ENCODE measurements around the gene SGCD.
"Not testable (repeated sequence)": the region's sequence is repeated elsewhere in the genome, so short reads cannot be mapped to it uniquely, and the experiment has no call there.

SGCD gene

DNA sequence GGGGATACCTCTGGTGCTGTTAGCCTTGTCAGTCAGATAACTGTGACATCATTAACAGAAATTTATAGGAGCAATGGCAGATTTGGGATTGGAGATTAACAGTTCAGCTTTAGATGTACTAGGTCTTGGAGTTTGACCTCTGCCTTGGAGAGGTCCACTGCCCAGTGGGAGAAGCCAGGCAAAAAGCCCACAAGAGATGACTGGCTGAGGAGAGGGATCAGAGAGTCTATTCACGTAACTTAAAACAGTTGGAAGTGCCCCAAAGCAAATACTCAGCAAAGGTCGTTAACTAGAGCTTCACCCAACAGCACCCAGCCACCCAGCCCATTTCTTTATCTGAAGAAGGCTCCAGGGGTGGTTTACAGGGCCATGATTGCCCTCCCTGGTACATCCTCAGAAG is 290.5 kb downstream of the SGCD start:
- in situ Hi-C loops (cut with MboI; ENCODE audit: low sequenced_read_pairs): no loop called here

DNA sequence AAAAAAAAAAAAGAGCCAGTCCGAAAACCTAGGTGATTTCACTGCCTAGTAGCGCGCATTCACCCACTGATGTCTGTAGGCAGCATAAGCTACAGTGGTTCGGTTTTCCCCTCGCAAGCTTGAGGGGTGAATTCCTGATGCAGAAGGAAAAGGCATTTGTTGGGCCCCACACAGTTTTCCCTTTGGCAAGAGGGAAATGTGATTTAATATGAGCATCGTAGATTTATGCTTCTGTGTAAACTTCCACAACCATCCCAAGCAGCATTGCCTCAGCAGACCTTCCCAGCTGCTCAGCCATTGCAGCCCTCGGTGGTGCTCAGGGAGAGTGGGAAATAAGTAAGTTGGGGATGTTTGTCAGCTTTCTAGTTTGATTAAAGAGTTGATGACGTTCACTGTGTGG is 291.6 kb downstream of the SGCD start:
- in situ Hi-C loops (cut with MboI; ENCODE audit: low sequenced_read_pairs): no loop called here

DNA sequence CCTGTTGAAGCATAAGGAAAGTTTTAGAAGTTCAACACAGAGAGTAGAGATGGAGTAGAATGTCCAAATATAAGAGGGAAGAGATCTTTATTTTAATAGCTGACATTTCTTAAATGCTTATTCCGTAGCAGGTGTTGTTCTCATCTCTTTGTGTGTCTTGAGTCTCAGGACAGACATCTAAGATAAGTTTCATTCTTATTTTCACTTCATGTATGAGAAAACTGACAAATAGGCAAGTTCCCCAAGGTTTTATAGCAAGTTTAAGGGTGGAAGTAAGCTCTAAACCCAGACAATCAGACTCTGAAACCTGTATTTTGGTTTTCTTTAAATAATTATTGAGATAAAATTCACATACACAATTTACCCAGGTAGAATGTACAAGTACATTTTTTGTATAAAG is 294.8 kb downstream of the SGCD start:
- in situ Hi-C loops (cut with MboI; ENCODE audit: low sequenced_read_pairs): no loop called here

DNA sequence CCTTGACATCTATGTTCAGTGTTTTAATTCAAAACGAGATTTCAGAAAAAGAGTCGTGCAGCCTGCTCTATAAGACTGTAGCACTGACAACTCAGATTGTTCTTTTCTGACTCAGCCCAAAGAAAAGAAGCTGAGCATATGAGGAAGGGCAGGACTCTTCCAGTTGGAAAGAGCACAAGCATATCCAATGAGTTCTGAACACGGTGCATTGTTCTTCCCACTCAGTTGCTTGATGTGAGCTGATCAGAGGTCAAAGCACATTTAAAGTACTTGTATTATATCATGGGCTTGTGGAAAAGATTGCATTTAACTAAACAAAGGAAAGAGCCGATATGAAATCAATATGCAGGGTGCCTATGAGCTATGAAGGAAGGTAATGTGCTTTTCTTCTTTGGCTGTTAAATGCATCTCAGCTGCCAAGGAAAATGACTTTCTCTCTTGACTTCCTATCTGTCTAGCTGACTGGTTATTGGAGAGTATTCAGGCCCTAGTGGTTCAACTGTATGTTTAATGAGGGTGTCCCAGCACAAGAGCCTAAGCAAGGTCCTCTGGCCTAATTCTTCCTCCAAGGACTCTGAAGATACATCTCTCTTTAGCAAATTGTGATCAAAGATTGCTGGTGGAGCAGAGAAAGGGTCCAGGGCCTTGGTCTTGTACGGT is 296.5 kb downstream of the SGCD start:
- in situ Hi-C loops (cut with MboI; ENCODE audit: low sequenced_read_pairs): no loop called here

DNA sequence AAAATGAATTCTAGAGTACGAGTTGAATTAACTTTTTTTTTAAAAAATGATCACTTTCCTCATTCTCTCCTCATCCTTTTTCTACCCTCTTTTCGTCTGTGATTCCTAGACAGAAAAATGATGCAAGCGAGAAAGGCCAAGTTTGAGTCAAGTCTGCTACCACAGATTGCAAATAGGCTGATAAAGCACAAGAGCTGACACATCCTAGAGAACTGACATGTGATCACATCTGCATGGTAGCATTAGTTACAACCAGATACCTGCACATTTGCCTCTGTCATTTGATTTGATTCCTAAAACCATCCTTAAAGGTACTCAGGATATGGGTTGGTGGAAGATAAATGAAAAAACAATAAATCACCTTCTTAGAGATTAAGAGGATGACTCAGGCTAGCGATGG is 297.7 kb downstream of the SGCD start:
- in situ Hi-C loops (cut with MboI; ENCODE audit: low sequenced_read_pairs): no loop called here

DNA sequence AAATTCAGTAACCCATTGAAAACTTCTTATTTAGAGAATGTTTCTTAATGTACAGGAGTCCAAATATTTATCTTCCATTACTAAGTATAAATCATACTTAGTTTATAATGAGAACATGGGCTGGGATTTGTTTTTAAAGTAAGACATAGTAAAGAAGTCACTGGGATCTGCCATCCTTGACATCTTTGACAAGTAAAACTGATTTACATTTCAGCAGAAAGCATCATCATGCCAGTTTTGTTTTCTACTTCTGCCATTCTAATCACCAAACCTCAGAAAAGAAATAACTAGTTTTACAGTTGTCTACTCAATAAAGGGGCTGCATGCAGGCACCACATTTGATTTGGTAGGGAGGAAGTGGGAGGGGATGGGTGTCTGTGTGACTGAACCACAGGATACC is 301.5 kb downstream of the SGCD start:
- in situ Hi-C loops (cut with MboI; ENCODE audit: low sequenced_read_pairs): no loop called here

DNA sequence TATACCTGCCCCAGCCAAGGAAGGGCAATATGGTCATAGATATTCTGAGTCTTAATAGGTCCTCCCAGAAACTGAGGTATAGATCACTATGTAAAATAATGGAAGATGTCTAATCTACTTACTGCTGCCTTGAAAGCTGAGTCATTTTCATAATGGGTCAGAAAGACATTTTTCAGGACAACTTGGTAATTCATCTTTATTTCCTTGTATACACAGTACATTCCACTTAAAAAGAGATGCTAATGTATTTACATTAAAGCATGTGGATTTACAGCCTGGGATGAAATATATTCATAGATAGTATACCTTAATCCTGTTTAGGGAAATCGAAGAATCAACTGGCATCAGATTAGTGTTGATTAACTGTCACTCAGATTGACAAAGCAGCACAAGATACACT is 304.0 kb downstream of the SGCD start:
- in situ Hi-C loops (cut with MboI; ENCODE audit: low sequenced_read_pairs): no loop called here

DNA sequence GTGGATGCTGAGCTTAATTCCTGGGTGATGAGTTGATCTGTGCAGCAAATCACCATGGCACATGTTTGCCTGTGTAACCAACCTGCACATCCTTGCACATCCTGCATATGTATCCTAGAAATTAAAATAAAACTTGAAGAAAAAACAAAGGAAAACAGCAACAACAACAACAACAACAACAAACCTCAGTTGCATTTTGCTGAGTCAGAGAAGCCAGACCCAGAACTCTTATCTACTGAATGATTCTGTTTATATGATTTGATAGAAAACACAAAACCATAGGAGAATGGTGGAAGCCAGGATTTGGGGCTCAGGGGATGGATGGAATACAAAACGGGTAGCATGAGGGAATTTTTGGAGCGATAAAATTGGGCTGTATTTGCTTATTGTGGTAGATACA is 307.3 kb downstream of the SGCD start:
- in situ Hi-C loops (cut with MboI; ENCODE audit: low sequenced_read_pairs): no loop called here

DNA sequence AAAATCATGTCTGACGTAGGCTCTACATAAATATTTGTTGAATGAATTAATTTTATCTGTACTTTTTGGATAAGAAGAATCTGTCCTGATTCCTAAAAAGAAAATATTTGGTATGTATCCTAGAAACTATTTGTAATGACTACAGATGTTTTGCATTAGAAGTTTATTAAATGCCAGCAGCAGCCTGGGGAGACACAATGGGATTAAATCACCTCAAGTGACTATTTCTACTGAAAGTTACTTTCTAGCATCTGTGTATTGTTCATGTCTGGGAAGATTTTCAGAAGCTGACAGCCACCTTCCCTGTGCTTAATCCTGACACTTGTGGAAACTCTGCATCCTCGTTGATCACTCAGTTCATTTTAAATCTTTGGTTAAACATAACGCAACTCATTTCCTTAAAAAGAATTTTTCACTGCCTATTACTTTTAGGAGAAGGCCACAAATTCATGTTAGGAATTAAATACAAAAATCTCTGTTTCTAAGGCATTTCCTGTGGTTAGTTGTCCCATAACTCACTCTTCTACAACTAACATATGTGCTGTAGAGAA is 313.8 kb downstream of the SGCD start:
- in situ Hi-C loops (cut with MboI; ENCODE audit: low sequenced_read_pairs): no loop called here

DNA sequence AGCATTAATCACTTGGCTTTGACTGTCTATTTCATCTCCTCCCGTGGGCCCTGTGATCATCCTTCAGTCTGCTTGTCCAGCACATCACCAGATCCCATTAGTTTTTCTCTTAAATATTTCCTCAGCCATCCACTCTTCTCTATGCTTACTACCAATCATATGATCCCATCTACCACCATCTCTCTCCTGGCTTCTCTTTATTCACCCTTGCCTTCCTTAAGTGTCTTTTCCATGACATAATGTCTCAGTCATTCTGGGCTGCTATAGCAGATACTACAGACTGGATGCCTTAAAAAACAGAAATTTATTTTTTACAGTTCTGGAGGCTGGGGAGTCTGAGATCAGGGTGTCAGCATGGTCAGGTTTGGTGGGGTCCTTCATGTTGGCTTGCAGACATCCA is 314.7 kb downstream of the SGCD start:
- in situ Hi-C loops (cut with MboI; ENCODE audit: low sequenced_read_pairs): no loop called here

DNA sequence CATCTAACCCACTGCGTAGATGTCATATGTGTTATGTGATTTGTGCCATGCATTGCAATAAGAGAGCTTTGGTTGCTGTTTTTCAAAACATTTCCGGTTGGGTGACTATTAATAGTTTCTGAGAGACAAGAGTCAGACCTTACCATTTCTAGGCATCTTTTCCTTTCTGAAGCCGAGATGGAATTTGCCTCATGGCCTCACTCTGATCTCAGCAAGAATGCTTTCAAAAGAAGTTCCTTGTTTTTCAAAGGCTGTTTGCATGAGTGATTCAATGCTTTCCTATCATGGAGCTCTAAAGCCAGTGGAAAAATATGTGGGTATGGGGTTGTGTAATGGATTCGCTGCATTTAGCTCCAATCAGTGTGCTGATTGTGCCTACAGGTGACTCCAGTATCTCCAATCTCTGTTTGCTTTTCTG is 320.1 kb downstream of the SGCD start:
- in situ Hi-C loops (cut with MboI; ENCODE audit: low sequenced_read_pairs): no loop called here

DNA sequence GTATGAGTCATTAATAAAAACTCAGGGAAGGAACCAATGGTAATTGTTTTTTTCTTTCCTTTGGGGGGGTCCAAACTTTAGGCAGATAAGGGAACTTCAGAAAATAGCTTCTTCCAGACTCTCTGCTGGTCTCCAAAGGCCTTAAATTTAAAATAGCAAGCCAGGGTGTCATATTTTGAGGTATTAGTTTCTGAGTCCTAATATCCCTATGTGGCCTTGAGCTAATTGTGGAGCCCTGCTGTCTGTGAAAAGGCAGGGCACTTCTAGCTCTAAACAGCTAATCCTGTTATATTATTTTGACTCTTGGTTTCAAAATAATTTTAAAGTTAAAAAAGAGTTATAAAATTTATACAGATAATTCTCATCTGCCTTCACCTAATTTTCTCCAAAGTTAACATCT is 327.5 kb downstream of the SGCD start:
- in situ Hi-C loops (cut with MboI; ENCODE audit: low sequenced_read_pairs): no loop called here

DNA sequence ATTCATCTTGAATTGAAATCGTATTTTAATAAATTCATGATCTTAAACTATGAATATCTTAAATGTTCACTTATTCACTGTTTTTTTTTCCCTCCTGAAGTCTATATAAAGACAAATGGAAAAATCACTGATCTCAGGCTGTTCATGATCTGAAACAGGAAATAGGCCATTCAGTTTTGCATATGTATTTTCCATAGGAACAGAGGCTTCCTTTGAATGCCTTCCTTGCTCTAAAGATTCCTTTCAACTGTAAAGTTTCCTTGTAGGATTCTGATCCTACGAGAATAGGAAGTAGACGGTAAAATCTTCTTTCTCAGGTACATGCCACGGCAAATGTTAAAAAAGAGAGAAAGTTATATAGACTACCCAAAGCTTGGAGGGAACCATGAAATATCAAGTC is 328.8 kb downstream of the SGCD start:
- in situ Hi-C loops (cut with MboI; ENCODE audit: low sequenced_read_pairs): no loop called here

DNA sequence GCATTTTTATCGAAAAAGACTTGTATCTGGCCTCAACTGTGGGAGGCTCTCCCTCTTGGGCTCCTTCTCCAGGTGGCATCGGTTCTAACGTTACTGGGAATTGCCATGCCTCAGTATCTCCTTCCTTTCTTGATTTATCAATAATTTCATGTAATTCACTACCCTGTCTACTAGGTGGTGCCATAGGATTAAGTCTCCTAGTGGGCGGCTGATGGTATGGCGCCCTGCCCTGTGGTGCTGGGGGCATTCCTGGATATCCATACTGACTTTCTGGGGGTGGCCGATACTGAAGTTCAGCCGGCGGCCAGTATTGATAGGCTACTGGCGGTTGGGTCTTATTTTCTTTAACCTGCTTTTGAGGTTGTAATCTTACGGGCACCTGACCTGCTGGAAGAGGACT is 337.9 kb downstream of the SGCD start:
- in situ Hi-C loops (cut with MboI; ENCODE audit: low sequenced_read_pairs): not testable (repeated sequence)

DNA sequence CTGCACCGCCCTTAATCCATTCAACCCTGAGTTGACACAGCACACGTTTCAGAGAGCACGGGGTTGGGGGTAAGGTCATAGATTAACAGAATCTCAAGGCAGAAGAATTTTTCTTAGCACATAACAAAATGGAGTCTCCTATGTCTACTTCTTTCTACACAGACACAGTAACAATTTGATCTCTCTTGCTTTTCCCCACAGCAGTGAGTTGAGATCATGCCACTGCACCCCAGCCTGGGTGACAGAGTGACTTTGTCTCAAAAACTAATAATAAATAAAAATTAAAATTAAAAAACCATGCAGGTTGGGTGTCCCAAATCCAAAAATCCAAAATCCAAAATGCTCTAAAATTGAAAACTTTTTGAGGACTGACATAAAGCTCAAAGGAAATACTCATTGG is 339.7 kb downstream of the SGCD start:
- in situ Hi-C loops (cut with MboI; ENCODE audit: low sequenced_read_pairs): not testable (repeated sequence)

DNA sequence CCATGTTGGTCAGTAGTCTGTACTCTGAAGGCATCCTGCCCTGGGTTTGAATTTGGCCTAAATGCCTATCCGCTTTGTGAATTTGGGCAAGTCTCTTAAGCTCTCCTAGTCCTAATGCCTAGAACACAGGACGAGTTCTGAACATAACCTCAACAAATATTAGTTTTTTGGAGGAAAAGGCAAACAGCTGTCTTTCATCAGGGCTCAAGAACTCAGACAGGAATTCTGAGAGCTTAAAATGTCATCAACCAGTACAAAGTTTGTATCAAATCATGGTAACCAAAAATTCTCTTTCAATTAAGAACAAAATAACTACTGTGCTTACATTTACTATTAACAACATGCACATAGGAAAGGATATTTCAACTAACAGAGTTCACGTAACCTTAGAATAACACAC is 340.7 kb downstream of the SGCD start:
- in situ Hi-C loops (cut with MboI; ENCODE audit: low sequenced_read_pairs): no loop called here

DNA sequence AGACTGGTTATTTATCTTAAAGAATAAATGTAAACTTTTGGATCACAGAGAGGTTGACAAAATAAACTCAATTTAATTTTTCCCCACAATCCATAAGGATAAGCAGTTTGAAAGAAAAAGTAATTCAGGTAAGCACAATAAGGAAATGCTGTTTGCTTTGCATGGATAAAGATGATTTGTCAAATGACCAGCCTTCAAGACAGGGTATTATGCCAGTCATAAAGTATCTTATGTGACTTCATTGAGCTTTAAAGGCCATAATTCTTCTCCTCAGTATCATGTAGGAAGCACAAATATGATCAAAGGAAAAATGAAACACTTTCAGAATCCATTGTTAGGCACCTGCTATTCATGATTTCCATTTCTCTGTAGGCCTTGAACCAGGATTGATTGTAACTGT is 342.5 kb downstream of the SGCD start:
- in situ Hi-C loops (cut with MboI; ENCODE audit: low sequenced_read_pairs): no loop called here

DNA sequence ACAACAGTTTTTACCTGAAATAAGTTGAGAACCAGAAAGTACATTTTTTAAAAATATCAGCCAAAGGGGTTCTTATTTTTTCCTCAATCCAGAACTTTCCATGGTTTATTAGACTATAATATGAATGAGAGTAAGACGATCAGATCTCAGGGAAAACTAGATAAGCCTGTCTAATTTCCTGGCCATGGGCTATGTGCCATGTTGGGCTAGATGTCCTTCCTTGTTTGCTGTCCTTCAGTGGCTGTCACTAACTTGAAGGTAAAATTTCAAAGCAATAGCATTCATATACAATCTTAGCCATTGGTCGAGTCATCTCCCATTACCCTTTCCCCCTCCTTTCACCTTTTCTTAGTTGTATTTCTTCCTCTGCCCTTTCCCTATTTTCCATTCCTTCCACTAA is 343.7 kb downstream of the SGCD start:
- in situ Hi-C loops (cut with MboI; ENCODE audit: low sequenced_read_pairs): no loop called here

DNA sequence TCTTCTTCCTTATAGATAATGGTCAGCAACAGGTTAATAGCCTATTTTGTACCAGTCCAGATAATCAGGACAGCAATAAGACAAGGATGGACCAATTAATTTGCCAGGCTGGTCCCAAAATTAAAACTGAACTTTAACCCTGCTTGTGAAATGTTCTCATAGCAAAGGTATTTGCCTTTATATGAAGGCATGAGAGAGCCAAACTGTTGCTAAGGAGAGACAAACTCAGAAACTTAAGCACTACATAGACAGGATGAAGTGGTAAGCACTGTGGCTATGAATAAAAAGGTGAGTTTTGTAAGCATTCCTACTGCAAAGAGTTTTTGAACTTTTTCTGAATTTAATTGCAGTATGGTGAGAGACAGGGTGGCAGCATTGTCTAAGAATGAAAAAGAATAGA is 348.4 kb downstream of the SGCD start:
- in situ Hi-C loops (cut with MboI; ENCODE audit: low sequenced_read_pairs): no loop called here

DNA sequence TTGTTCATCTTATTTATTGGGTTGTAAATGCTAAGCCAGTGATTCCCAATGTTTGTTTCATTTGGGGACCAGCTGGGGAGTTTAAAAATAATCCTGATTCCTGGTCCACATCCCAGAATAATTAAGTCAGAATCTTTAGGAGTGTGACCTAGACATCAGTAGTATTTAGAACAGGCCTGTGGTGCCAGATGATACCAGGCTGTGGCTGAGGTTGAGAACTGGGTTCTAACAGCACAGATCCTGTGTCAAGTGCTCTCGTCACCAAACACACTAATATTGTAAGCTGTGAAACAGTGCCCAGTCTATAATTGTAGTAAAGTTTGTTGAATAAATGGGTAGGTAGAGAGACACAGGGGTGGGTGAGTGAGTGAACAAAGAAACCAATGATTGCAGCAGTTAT is 351.0 kb downstream of the SGCD start:
- in situ Hi-C loops (cut with MboI; ENCODE audit: low sequenced_read_pairs): no loop called here

DNA sequence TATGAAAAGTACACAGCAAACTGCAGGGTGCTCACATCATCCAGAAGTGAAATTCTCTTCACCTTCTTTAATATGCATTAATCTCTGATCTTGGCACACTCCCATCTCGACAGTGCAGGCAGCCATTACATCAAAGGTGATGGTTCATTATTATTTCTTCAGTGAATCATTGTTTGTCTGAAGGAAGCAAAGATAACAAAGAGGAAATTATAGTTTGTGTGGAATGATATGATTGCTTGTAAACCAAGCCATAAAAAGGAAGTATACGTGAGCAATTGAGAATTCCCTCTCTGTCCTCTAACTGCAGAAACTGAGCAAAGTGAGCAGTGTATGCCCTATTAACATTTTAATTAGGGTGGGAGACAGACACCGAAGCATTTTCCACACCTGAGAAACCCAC is 351.5 kb downstream of the SGCD start:
- in situ Hi-C loops (cut with MboI; ENCODE audit: low sequenced_read_pairs): no loop called here

DNA sequence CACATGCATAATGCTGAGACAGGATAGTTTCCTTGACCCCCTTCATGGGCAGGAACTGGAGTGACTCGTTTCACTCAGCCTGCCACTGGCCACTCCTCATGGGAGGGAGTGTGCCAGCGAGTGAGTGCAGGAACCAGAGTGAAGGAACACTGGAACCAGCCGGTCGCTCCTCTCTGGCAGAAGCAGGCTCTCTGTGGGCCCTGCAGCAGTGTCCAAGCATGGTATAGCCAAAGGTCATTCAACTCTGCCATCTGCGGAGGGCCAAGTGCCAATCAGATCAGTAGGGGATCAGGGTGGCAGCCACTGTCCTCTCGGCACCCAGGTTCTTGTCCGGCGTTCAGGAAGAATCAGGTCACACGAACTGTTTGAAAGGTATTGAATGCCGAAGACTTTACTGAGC is 353.9 kb downstream of the SGCD start:
- in situ Hi-C loops (cut with MboI; ENCODE audit: low sequenced_read_pairs): no loop called here

DNA sequence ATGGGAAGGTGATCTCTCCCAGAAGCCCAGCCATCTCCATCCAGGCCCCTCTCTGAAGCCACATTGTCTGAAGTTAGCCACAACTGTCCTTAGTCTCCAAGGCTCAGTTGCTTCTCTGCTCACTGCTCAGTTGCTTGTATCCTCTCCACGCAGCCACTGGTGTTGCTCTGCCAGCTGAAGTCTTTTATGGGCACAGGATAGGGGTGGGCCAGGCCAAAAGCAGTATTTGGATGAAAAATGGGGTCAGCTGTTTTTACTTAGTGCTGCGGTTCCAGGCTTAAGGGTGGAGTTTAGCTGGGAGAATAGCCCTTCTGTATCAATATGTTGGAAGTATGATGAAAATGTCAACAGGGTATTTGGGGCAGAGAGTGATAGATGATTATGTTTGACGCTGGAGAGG is 354.3 kb downstream of the SGCD start:
- in situ Hi-C loops (cut with MboI; ENCODE audit: low sequenced_read_pairs): no loop called here

All from HL-60/S4 treated with retinoic acid at 250 ng/mL for 4 days and 3 days (cell line).